Dendritic cell treated with granulocyte-macrophage colony-stimulating factor and Interleukin-4, amounts not matched to agents 40 ng/mL and 50 ng/mL, for 4 days (primary cell): Measurements from ENCODE around the gene OR2AG1.

Experiments
- H3K27ac Mint-ChIP-seq: one replicate; pipeline ENCODE4 v1.8.0; 2022; ENCODE audit warnings: mild to moderate bottlenecking, mixed read lengths
- H3K27me3 Mint-ChIP-seq: one replicate; pipeline ENCODE4 v1.8.0; 2022; ENCODE audit warnings: mild to moderate bottlenecking, mixed read lengths
- H3K36me3 Mint-ChIP-seq: one replicate; pipeline ENCODE4 v1.8.0; 2022; ENCODE audit warnings: low read depth, mixed read lengths
- H3K4me1 Mint-ChIP-seq: one replicate; pipeline ENCODE4 v1.8.0; 2022; ENCODE audit warnings: low read depth, mixed read lengths
- H3K4me3 Mint-ChIP-seq: one replicate; pipeline ENCODE4 v1.8.0; 2022; ENCODE audit warnings: mild to moderate bottlenecking, moderate library complexity, mixed read lengths
- H3K9me3 Mint-ChIP-seq: one replicate; pipeline ENCODE4 v1.8.0; 2022; ENCODE audit warnings: mixed read lengths
- intact Hi-C: fragments of 100-400 bp; cut with micrococcal nuclease; formaldehyde crosslinking; loops from one replicate; pipeline ENCODE4 v1.15.0; 2022

OR2AG1 gene, protein sequence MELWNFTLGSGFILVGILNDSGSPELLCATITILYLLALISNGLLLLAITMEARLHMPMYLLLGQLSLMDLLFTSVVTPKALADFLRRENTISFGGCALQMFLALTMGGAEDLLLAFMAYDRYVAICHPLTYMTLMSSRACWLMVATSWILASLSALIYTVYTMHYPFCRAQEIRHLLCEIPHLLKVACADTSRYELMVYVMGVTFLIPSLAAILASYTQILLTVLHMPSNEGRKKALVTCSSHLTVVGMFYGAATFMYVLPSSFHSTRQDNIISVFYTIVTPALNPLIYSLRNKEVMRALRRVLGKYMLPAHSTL

DNA sequence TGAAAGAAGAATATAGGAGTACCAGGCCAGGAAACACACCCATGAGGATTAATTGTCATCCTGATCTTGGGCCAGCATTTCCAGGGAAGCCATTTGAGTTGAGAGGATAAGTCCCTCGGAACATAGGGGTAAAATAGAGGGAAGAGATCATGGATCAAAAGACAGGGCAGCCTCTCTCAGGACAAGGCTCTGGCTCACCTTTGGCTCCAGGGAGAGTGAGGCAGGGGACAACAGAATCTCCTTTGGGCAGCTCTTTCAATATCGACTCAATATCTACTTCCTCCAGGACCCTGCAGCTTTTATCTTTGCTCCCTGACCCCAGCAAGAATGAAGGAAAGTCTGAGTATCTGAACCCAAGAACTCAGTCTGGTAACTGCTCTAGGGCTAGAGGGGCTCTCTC, at the start of gene OR2AG1:
TSS of gene OR2AG1 (plus strand) at position 301 of the 400 bp plus-strand sequence. CDS start 2,018 bp downstream, outside the sequence.
- Mint-ChIP-seq H3K4me1 (peaks cover 6% of the 10 kb centered on the region), H3K27ac (no peak within 1 kb of the TSS), H3K9me3 (no peaks in the 10 kb centered on the region), H3K36me3 (no peaks in the 10 kb centered on the region), H3K27me3 (peaks cover 6% of the 10 kb centered on the region), H3K4me3 (no peak within 1 kb of the TSS)
- intact Hi-C loops: no loop called here

DNA sequence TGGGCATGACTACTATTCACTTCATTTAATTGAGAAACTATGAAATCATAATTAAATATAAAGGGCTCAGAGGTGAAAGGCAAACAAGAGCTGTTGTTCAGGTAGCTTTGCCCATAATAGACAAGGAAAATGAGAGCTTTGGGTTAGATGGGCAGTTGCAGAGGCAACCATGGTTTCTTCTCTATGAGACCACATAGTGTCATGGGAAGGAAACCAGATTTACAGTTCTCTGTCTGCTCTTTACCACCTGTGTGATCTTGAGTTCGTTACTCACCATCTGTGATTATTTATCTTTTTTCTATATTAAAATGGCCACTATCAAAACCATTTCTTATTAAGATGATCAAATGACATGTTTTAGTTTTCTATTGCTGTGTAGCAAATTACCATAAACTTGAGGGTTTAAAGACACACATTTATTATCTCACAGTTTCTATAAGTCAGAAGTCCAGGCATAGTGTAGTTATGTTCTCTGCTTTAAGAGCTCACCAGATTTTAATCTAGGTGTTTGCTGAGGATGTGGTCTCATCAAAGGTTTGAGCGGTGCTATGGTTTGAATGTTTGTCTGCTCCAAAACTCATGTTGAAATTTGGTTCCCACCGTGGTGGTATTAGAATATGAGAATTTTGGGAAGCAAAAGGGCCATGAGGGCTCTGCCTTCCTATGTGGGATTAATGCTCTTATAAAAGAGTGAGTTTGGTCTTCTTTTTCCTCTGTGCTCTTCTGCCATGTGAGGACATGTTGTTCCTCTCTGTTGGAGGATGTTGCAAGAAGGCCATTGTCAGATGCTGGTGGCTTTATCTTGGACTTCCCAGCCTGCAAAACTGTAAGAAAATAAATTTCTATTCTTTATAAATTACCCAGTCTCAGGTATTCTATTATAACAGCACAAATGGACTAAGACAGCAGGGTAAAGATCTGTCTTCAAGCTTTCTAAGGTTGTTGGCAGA, 49.2 kb upstream of the OR2AG1 start:
- Mint-ChIP-seq H3K27ac (no peak overlapping the region), H3K4me3 (no peak overlapping the region), H3K36me3 (no peaks in the 10 kb centered on the region), H3K9me3 (no peaks in the 10 kb centered on the region), H3K4me1 (peaks cover 20% of the 10 kb centered on the region), H3K27me3 (no peaks in the 10 kb centered on the region)
- intact Hi-C loops: no loop called here

DNA sequence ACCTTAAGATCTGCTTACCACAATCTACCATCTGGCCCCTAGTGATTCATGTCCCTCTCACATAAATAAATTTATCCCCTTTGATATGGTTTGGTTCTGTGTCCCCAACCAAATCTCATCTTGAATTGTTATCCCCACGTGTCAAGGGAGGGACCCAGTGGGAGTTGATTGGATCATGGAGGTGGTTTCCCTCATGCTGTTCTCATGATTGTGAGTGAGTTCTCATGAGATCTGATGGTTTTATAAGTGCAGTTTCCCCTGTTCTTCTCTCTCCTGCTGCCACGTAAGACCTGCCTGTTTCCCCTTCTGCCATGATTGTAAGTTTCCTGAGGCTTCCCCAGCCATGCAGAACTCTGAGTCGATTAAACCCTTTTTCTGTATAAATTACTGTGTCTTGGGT, 48.2 kb upstream of the OR2AG1 start:
- Mint-ChIP-seq H3K4me1 (peaks cover 20% of the 10 kb centered on the region), H3K27ac (no peak overlapping the region), H3K27me3 (no peaks in the 10 kb centered on the region), H3K9me3 (no peaks in the 10 kb centered on the region), H3K4me3 (no peak overlapping the region), H3K36me3 (no peaks in the 10 kb centered on the region)
- intact Hi-C loops: no loop called here

DNA sequence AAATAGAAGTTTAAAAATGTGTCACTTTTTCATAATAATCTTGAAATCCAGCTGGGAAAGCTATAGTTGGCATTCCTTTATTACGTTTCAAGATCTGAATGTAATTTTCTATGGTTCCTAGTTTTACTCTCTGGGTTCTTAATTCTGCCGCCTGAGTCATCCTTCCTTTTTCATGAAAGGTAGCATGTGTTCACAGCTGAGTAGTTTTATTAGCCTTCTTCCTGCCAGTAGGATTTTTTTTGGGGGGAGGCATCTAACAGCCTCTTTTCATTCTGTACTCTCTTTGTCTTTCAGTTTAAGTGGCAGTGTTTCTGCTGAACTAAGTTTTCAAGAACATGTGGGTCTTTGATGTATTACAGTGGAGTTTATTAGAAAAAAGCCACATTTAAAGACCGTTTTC, 47.5 kb upstream of the OR2AG1 start:
- Mint-ChIP-seq H3K27me3 (no peaks in the 10 kb centered on the region), H3K36me3 (no peaks in the 10 kb centered on the region), H3K4me3 (no peak overlapping the region), H3K4me1 (peaks cover 20% of the 10 kb centered on the region), H3K9me3 (no peaks in the 10 kb centered on the region), H3K27ac (no peak overlapping the region)
- intact Hi-C loops: no loop called here

DNA sequence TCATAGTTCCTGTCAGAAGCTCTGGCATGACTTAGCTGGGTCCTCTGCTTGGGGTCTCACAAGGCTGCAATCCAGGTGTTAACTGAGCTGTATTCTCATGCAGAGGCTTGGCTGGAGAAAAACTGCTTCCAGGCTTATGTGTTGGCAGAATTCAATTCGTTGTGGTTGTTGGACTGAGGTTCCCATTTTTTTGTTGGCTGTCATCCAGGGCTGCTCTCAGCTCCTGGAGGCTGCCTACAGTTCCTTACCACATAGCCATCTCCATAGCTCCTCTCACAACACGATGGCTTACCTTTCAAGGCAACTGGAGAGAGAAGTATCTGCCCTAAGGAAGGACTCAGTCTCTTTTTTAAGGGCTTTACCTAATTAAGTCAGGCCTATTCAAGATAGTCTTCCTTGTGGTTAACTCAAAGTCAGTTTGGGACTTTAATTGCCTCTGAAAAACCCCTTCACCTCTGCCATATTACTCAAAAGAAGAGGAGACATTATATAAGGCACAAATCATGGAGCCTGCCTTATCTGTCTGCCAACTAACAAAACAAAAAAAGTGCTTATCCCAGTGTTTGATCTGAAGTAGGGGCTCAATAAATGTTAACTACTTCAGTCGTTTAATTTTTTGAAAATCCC, 46.2 kb upstream of the OR2AG1 start:
- intact Hi-C loops: no loop called here
- Mint-ChIP-seq H3K27ac (no peak overlapping the region), H3K27me3 (no peaks in the 10 kb centered on the region), H3K36me3 (no peaks in the 10 kb centered on the region), H3K9me3 (no peaks in the 10 kb centered on the region), H3K4me3 (no peak overlapping the region), H3K4me1 (peaks cover 20% of the 10 kb centered on the region)

DNA sequence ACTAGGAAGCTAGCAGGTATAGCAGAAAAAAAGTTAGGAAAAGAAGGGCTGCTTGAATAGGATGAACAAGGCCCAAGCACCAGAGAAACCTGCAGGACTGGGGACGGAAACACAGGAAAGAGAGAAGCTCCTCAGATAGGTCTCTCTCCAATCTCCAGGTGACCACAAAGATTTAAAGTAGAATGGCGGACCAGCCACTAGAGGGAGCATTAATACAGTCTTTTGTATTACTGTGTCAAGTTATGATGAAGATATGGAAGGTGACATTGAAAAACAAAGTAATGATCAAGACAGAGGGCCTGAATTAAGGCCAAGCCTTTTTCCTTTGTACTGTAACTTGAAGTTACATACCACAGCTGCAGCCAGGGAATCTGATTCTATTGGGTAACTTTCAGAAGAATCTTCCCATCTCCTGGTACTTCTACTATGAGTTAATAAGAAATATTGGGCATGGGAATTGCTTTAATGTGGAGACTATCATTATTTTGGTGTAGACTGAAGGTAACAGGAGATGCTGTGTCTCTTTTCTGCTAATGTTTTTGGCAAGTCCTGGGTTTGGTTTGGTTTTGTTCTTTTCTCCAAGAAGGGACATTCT, 44.9 kb upstream of the OR2AG1 start:
- H3K27me3 Mint-ChIP-seq: no peaks in the 10 kb centered on the region
- intact Hi-C loops: loop anchor here (1.0 kb wide), 1 partner anchor 19 kb away; no protein-coding TSS in a partner anchor
- no peak overlapping the region for H3K4me3 Mint-ChIP-seq
- no peaks in the 10 kb centered on the region for H3K36me3 Mint-ChIP-seq
- no peak overlapping the region for H3K27ac Mint-ChIP-seq
- peaks cover 26% of the 10 kb centered on the region for H3K4me1 Mint-ChIP-seq
- no peaks in the 10 kb centered on the region for H3K9me3 Mint-ChIP-seq

DNA sequence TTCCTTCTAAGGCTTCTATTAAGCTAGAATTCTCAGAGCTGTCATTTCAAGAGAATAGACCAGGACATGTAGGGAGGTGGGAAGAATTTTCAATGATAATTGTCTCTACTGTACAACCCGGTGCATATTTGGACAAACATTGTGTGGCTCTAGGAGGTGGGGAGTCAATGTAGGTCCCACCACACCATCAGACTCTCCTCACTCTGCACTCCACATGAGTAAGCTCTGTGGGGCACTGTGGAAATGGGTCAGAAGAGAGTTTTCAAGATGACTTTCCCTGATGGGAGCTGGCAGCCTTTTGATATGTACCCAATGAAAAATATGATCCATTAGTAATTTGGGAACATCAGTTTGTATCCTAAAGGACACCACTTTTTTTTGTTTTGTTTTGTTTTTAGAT, 44.2 kb upstream of the OR2AG1 start:
- Mint-ChIP-seq H3K4me3 (no peak overlapping the region), H3K27me3 (no peaks in the 10 kb centered on the region), H3K27ac (no peak overlapping the region), H3K4me1 (peaks cover 31% of the 10 kb centered on the region), H3K36me3 (no peaks in the 10 kb centered on the region), H3K9me3 (no peaks in the 10 kb centered on the region)
- intact Hi-C loops: loop anchor here (1.0 kb wide), 1 partner anchor 19 kb away; no protein-coding TSS in a partner anchor

DNA sequence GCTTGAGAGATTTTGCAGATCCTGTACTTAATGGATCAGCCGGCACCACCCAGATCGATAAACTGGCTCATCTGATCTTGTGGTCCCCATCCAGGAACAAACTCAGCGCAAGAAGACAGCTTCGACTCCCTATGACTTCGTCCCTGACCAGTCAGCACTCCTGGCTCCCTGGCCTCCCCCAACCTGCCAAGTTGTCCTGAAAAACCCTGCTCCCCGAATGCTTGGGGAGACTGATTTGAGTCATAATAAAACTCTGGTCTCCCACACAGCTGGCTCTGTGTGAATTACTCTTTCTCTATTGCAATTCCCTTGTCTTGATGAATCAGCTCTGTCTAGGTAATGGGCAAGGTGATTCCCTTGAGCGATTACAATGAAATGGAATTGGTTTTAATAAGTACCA, 40.6 kb upstream of the OR2AG1 start:
- peaks cover 16% of the 10 kb centered on the region for H3K4me1 Mint-ChIP-seq
- H3K27me3 Mint-ChIP-seq: no peaks in the 10 kb centered on the region
- no peaks in the 10 kb centered on the region for H3K9me3 Mint-ChIP-seq
- H3K4me3 Mint-ChIP-seq: no peak overlapping the region
- intact Hi-C loops: no loop called here
- H3K27ac Mint-ChIP-seq: no peak overlapping the region
- no peaks in the 10 kb centered on the region for H3K36me3 Mint-ChIP-seq

DNA sequence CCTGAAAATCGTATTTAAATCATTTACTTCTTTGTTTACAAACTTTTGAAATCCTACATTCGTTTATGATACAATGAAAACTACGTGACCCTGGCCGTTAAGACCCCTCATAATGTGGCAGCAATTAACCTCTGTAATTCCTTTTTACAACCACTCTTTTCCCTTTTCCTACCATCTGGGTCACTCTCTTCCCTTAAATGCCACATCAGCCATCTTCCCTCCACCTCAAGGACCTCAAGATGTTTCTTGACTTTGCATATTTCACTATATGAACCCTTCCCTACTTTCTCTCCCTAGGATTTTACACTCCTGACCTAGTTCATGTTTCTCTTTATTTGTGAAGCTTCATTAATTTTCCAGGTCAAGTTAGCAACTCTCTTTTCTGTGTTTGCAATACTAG, 37.8 kb upstream of the OR2AG1 start:
- intact Hi-C loops: no loop called here
- Mint-ChIP-seq H3K4me1 (peaks cover 11% of the 10 kb centered on the region), H3K36me3 (no peaks in the 10 kb centered on the region)

DNA sequence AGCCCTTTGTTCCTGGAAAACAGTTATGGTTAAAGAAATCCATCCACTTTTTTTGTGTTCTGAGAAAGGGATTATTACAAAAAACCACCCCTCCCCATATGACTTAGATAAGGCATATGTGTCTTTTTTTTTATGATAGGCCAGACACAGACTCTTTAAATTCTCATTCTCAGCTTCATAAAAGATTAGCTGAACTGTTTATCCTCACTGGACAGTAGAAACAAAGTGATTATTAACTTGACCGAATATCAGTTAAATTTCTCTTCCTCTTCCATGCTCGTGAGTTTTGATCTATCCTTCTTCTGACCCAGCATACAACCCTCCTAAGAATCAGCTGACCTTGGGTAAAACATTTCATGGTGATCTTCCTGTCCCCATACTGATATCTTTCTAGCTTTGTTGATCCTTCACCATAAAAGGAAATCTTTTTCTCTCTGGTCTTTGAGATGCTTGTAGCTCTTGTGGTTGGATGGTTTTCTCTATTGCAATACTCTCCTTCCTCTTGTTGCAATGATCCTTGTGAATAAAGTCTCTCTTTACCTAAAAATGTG, 37.3 kb upstream of the OR2AG1 start:
- no peaks in the 10 kb centered on the region for H3K9me3 Mint-ChIP-seq
- no peak overlapping the region for H3K27ac Mint-ChIP-seq
- intact Hi-C loops: no loop called here
- H3K36me3 Mint-ChIP-seq: no peaks in the 10 kb centered on the region
- H3K27me3 Mint-ChIP-seq: no peaks in the 10 kb centered on the region
- no peak overlapping the region for H3K4me3 Mint-ChIP-seq
- peaks cover 11% of the 10 kb centered on the region for H3K4me1 Mint-ChIP-seq

More for the DNA sequence above, 37.8 kb upstream of the OR2AG1 start:
- Mint-ChIP-seq H3K27me3 (no peaks in the 10 kb centered on the region), H3K4me3 (no peak overlapping the region), H3K9me3 (no peaks in the 10 kb centered on the region), H3K27ac (no peak overlapping the region)

DNA sequence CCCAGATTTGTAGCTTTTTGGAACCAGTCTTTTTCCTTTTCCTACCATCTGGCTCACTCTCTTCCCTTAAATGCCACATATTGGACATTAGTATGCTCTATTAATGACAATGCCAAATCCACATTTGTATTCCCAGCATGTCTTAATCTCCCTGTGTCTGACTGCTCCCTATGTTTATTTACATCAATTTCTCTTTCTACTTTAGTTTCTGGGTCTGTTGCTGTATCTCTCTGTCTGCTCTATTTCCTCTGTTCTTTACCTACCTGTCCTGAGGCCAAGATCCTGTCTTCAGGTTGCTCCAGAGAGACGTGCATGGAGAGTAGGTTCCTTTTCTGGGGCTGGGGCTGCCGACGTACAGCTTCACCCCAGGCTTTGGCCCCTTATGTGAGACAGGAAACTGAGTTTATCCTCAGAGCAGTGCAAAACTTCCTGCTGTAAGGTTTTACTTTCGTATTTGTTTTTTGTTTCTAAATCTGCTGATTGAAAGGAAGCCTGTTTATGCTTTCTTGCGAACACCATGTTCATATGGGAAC, 36.7 kb upstream of the OR2AG1 start:
- intact Hi-C loops: no loop called here
- no peak overlapping the region for H3K4me3 Mint-ChIP-seq
- no peak overlapping the region for H3K27ac Mint-ChIP-seq
- H3K9me3 Mint-ChIP-seq: peaks cover 6% of the 10 kb centered on the region
- H3K27me3 Mint-ChIP-seq: no peaks in the 10 kb centered on the region
- H3K4me1 Mint-ChIP-seq: peaks cover 11% of the 10 kb centered on the region
- no peaks in the 10 kb centered on the region for H3K36me3 Mint-ChIP-seq

DNA sequence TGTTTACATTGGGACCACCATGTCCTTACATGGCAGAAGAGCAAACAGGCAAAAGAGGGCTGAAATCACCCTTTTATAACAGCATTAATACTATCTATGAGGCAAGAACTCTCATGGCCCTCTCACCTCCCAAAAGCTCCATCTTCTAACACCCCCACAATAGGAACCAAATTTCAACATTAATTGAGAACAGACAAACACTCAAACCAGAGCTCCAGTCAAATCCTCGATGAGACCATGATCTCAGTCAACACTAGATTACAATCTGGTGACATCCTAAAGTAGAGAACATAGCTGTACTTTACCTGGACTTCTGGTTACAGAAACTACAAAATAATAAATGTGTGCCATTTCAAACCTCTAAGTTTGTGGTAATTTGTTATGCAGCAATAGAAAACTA, 36.2 kb upstream of the OR2AG1 start:
- H3K27me3 Mint-ChIP-seq: no peaks in the 10 kb centered on the region
- no peaks in the 10 kb centered on the region for H3K36me3 Mint-ChIP-seq
- H3K9me3 Mint-ChIP-seq: peaks cover 7% of the 10 kb centered on the region
- peaks cover 11% of the 10 kb centered on the region for H3K4me1 Mint-ChIP-seq
- no peak overlapping the region for H3K27ac Mint-ChIP-seq
- H3K4me3 Mint-ChIP-seq: no peak overlapping the region
- intact Hi-C loops: no loop called here

DNA sequence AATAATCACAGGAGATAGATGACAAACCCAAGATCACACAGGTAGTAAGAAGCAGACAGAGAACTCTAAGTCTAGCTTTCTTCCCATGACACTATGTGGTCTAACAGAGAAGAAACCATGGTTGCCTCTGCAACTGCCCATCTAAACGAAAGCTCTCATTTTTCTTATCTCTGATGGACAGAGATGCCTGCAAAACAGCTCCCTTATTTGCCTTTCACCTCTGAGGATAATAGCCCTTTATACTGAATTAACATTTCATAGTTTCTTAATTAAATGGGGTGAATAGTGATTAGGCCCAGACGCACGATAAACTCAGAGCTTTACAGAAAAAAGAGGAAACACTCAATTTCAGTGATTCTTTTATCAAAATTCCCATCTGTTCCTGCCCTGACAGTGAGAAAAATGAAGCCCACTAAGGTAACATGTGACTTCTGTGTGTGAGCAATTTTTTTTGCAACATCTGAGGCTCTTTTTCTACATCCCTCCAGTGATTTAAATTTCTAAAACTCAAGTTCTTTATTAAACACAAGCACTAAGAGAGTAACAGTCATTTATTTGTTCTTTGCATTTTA, 35.6 kb upstream of the OR2AG1 start:
- H3K27ac Mint-ChIP-seq: no peak overlapping the region
- intact Hi-C loops: no loop called here
- peaks cover 7% of the 10 kb centered on the region for H3K9me3 Mint-ChIP-seq
- no peaks in the 10 kb centered on the region for H3K27me3 Mint-ChIP-seq
- H3K4me1 Mint-ChIP-seq: peaks cover 9% of the 10 kb centered on the region
- H3K4me3 Mint-ChIP-seq: no peak overlapping the region
- H3K36me3 Mint-ChIP-seq: no peaks in the 10 kb centered on the region
